ENCODE results near the gene TEX52. TPM values are rescaled to one million over a fixed set of nuclear protein-coding genes. Genes with fewer than 3 reads are reported as not detected.

Gene TEX52
- 0.17 TPM in 1 of 2 replicates, not detected in the other for total RNA-seq

DNA sequence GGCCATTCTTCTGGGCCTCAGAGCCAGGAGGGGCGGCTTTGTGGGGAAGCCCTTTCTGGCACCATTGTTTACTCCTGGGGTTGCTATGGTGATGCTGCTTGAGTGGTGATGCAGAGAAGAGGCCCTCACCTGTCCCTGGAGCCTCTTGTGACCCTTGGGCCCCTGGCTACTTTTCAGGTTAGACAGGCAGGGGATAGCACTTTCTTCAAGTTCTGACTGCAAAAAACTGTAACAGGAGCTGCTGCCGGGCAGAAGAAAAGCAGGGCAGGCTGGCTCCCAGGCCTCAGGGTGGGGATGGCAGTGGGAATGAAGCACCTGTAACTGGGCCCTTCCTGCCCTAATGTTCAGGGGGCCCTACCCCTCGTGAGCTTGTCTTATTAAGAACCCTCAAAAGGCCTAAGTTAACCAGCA, at the start of gene TEX52:
Gene TEX52, minus strand, starts transcription at position 19 of the 411 bp plus-strand sequence. Its CDS starts 13 bp downstream, at position 6.
- Mint-ChIP-seq H3K27ac (peak within 1 kb of the TSS; percentile 20), H3K36me3 (ENCODE audit: low read depth) (peaks cover 31% of the 10 kb centered on the region)
- intact Hi-C loops (cut with micrococcal nuclease): no loop called here

DNA sequence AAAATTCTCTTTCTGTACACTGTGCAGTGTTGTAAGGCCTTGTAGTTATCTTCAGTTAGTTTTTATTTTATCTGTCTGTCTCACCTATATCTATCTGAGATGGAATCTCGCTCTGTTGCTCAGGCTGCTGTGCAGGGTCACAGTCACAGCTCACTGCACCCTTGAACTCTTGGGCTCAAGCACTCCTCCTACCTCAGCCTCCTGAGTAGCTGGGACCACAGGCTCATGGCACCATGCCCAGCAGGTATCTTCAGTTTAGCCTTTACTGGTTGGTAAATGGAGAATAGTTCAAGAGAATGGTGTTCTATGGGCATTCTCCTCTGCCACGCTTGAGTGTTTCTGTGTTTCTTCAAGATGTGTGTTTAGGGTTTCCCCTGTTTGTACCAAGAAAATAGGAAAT, 47.4 kb upstream of the TEX52 start:
- H3K27me3 Mint-ChIP-seq: no peaks in the 10 kb centered on the region
- intact Hi-C loops (cut with micrococcal nuclease): no loop called here
- no peaks in the 10 kb centered on the region for H3K9me3 Mint-ChIP-seq
- no peak for DNase-seq
- no peak overlapping the region for H3K4me3 Mint-ChIP-seq
- H3K36me3 Mint-ChIP-seq (ENCODE audit: low read depth): no peaks in the 10 kb centered on the region
- no peaks in the 10 kb centered on the region for H3K4me1 Mint-ChIP-seq
- H3K27ac Mint-ChIP-seq: no peak overlapping the region

More for the DNA sequence above, at the start of gene TEX52:
- Mint-ChIP-seq H3K9me3 (no peaks in the 10 kb centered on the region), H3K4me1 (peaks cover 3% of the 10 kb centered on the region), H3K27me3 (no peaks in the 10 kb centered on the region), H3K4me3 (no peak within 1 kb of the TSS)
- no peak for DNase-seq

DNA sequence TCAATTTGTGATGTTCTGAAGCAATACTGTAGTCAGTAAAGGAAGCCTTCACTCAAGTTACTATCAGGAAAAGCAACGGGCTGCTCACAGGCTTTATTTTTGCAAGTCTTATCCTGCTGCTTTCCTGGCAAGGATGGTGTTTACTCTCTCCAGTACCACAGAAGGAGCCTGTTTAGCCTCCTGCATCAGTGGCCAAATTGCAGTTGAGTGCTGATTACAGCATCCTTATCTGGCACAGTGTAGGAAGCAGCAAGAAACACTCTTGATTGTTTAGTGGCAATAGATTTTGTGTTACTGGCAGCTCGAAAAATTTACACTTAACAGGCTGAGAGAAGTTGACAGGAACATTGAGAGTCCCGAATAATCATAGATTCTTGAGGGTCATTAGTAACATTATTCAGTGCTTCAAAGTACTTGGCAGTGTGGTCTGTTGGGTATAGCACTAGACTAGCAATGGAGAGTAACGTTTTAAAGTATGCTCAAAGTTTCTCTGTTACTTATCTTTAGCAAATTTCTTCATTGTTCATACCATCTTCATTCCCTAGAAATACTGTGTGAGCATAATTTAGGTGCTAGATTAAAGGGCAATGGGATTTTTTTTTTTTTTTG, 45.5 kb upstream of the TEX52 start:
- Mint-ChIP-seq H3K4me3 (no peak overlapping the region), H3K4me1 (no peaks in the 10 kb centered on the region), H3K27ac (no peak overlapping the region), H3K27me3 (no peaks in the 10 kb centered on the region), H3K36me3 (ENCODE audit: low read depth) (no peaks in the 10 kb centered on the region), H3K9me3 (no peaks in the 10 kb centered on the region)
- intact Hi-C loops (cut with micrococcal nuclease): no loop called here
- DNase-seq: no peak

DNA sequence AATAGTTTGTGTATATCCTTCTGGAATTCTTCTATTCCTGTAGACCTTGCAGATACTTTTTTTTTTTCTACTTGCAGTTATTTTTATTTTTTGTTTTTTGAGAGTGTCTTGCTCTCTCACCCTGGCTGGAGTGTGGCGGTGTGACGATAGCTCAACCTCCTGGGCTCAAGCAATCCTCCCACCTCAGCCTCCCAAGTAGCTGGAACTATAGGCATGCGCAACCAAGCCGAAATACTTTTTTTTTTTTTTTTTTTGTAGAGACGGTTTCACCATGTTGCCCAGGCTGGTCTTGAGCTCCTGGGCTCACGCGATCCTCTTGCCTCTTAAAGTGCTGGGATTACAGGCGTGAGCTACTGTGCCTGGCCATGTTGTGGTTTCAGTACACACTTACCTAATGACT, 43.8 kb upstream of the TEX52 start:
- intact Hi-C loops (cut with micrococcal nuclease): no loop called here
- no peaks in the 10 kb centered on the region for H3K9me3 Mint-ChIP-seq
- no peak overlapping the region for H3K4me3 Mint-ChIP-seq
- H3K4me1 Mint-ChIP-seq: no peaks in the 10 kb centered on the region
- H3K27ac Mint-ChIP-seq: no peak overlapping the region
- DNase-seq: no peak
- H3K27me3 Mint-ChIP-seq: no peaks in the 10 kb centered on the region
- no peaks in the 10 kb centered on the region for H3K36me3 Mint-ChIP-seq (ENCODE audit: low read depth)

- no peak overlapping the region for H3K4me3 Mint-ChIP-seq
These were observed 40.6 kb upstream of the TEX52 start for GRCh38 chr12:2897418-2897817.

DNA sequence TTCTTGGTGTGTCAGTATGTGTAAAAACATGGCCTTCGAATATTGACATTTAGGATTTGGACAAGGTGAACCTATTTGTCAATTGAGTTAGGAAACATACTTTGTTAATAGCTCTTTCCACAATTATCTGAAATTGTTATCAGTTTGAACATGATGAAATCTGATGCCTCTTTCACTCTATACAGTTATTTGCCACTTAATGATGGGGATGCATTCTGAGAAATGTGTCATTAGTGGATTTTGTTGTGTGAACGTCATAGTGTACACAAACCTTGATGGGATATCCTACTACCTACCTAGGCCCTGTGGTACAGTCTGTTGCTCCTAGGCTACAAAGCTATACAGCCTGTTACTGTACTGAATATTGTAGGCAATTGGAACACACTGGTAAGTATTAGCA, 38.7 kb upstream of the TEX52 start:
- no peak overlapping the region for H3K4me3 Mint-ChIP-seq
- peaks cover 3% of the 10 kb centered on the region for H3K27me3 Mint-ChIP-seq
- no peak overlapping the region for H3K27ac Mint-ChIP-seq
- intact Hi-C loops (cut with micrococcal nuclease): no loop called here
- H3K9me3 Mint-ChIP-seq: no peaks in the 10 kb centered on the region
- peaks cover 12% of the 10 kb centered on the region for H3K4me1 Mint-ChIP-seq
- peaks cover 2% of the 10 kb centered on the region for H3K36me3 Mint-ChIP-seq (ENCODE audit: low read depth)
- DNase-seq: no peak

More at GRCh38 chr12:2897418-2897817, 40.6 kb upstream of the TEX52 start:
- DNase-seq: no peak
- no peaks in the 10 kb centered on the region for H3K36me3 Mint-ChIP-seq (ENCODE audit: low read depth)
- no peaks in the 10 kb centered on the region for H3K27me3 Mint-ChIP-seq
- intact Hi-C loops (cut with micrococcal nuclease): no loop called here
- H3K27ac Mint-ChIP-seq: no peak overlapping the region
- no peaks in the 10 kb centered on the region for H3K9me3 Mint-ChIP-seq
- H3K4me1 Mint-ChIP-seq: peaks cover 3% of the 10 kb centered on the region

DNA sequence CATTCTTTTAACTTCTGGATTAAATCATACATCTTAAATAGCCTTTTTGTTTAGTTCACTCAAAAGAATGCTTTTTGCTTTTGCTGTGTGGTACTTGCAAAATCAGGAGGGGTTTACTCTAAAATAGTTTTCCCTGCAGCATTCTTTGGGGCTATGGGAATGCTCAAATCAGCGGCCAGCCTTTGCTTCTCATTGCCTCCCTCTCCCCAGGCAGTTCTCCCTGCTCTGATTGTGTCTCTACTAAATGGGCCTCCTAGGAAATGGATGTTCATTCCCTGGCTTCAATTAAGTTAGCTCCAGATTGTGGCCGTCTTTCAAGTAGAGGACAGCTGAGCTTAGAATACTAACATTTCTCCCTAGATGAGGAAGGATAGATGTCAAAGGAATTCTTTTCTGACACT, 38.2 kb upstream of the TEX52 start:
- H3K9me3 Mint-ChIP-seq: no peaks in the 10 kb centered on the region
- DNase-seq: no peak
- H3K27me3 Mint-ChIP-seq: peaks cover 3% of the 10 kb centered on the region
- no peak overlapping the region for H3K4me3 Mint-ChIP-seq
- intact Hi-C loops (cut with micrococcal nuclease): no loop called here
- H3K36me3 Mint-ChIP-seq (ENCODE audit: low read depth): peaks cover 4% of the 10 kb centered on the region
- H3K4me1 Mint-ChIP-seq: peaks cover 17% of the 10 kb centered on the region
- H3K27ac Mint-ChIP-seq: no peak overlapping the region

- DNase-seq: no peak
- Mint-ChIP-seq H3K27ac (no peak overlapping the region), H3K4me3 (peak overlapping the region; percentile 50)
These were observed 36.2 kb upstream of the TEX52 start for GRCh38 chr12:2893007-2893406.

GRCh38 chr12:2892246-2892645, 35.4 kb upstream of the TEX52 start:
- Mint-ChIP-seq H3K9me3 (no peaks in the 10 kb centered on the region), H3K4me3 (no peak overlapping the region), H3K36me3 (ENCODE audit: low read depth) (peaks cover 19% of the 10 kb centered on the region), H3K4me1 (peaks cover 32% of the 10 kb centered on the region), H3K27ac (no peak overlapping the region), H3K27me3 (peaks cover 3% of the 10 kb centered on the region)
- intact Hi-C loops (cut with micrococcal nuclease): no loop called here
- DNase-seq: no peak

More at GRCh38 chr12:2893007-2893406, 36.2 kb upstream of the TEX52 start:
- peaks cover 13% of the 10 kb centered on the region for H3K36me3 Mint-ChIP-seq (ENCODE audit: low read depth)
- H3K27me3 Mint-ChIP-seq: peaks cover 3% of the 10 kb centered on the region
- intact Hi-C loops (cut with micrococcal nuclease): no loop called here
- peaks cover 29% of the 10 kb centered on the region for H3K4me1 Mint-ChIP-seq
- no peaks in the 10 kb centered on the region for H3K9me3 Mint-ChIP-seq

GRCh38 chr12:2891240-2892053, 34.6 kb upstream of the TEX52 start:
- Mint-ChIP-seq H3K4me3 (peak overlapping the region; percentile 99), H3K36me3 (ENCODE audit: low read depth) (peaks cover 19% of the 10 kb centered on the region), H3K4me1 (peaks cover 32% of the 10 kb centered on the region), H3K27me3 (peaks cover 3% of the 10 kb centered on the region), H3K27ac (no peak overlapping the region), H3K9me3 (no peaks in the 10 kb centered on the region)
- intact Hi-C loops (cut with micrococcal nuclease): loop anchor here (2.0 kb wide), 2 partner anchors 23 to 201 kb away; no protein-coding TSS in a partner anchor
- peak; percentile 78 for DNase-seq

- H3K9me3 Mint-ChIP-seq: no peaks in the 10 kb centered on the region
- peak within 1 kb of the TSS; percentile 99 for H3K4me3 Mint-ChIP-seq
- peaks cover 32% of the 10 kb centered on the region for H3K4me1 Mint-ChIP-seq
These were observed 33.8 kb upstream of the TEX52 start, which contains the start of gene TULP3 for GRCh38 chr12:2890388-2891239. TULP3 (plus strand) TSS chr12:2890891; CDS start chr12:2890948, 57 bp downstream.

GRCh38 chr12:2890001-2890387, 33.2 kb upstream of the TEX52 start:
- H3K36me3 Mint-ChIP-seq (ENCODE audit: low read depth): peaks cover 28% of the 10 kb centered on the region
- H3K27ac Mint-ChIP-seq: peak overlapping the region; percentile 94
- H3K27me3 Mint-ChIP-seq: peaks cover 3% of the 10 kb centered on the region
- peaks cover 35% of the 10 kb centered on the region for H3K4me1 Mint-ChIP-seq
- DNase-seq: no peak
- intact Hi-C loops (cut with micrococcal nuclease): loop anchor here (1.0 to 2.0 kb wide), 5 partner anchors 13 to 199 kb away; partner anchors contain the start of genes FOXM1, ITFG2 and RHNO1
- H3K9me3 Mint-ChIP-seq: no peaks in the 10 kb centered on the region
- H3K4me3 Mint-ChIP-seq: peak overlapping the region; percentile 99

More at GRCh38 chr12:2890388-2891239, 33.8 kb upstream of the TEX52 start, which contains the start of gene TULP3:
- Mint-ChIP-seq H3K27ac (peak within 1 kb of the TSS; percentile 94), H3K36me3 (ENCODE audit: low read depth) (peaks cover 24% of the 10 kb centered on the region), H3K27me3 (peaks cover 3% of the 10 kb centered on the region)
- intact Hi-C loops (cut with micrococcal nuclease): loop anchor here (1.0 to 2.0 kb wide), 5 partner anchors 13 to 200 kb away; partner anchors contain the start of genes FOXM1, ITFG2 and RHNO1
- peak; percentile 99 for DNase-seq

GRCh38 chr12:2886768-2887450, 30.1 kb upstream of the TEX52 start:
- DNase-seq: no peak
- intact Hi-C loops (cut with micrococcal nuclease): no loop called here
- peaks cover 44% of the 10 kb centered on the region for H3K4me1 Mint-ChIP-seq
- H3K4me3 Mint-ChIP-seq: no peak overlapping the region
- H3K9me3 Mint-ChIP-seq: no peaks in the 10 kb centered on the region
- H3K27me3 Mint-ChIP-seq: peaks cover 2% of the 10 kb centered on the region
- H3K36me3 Mint-ChIP-seq (ENCODE audit: low read depth): peaks cover 35% of the 10 kb centered on the region
- H3K27ac Mint-ChIP-seq: no peak overlapping the region
